Liver (tissue), 9 donors: Measurements from ENCODE around the gene ST3GAL4. TPM values are rescaled to one million over a fixed set of nuclear protein-coding genes. Genes with fewer than 3 reads are reported as not detected.

Source experiments
- DNase-seq: peaks from one replicate; pipeline ENCODE4 v3.0.0-alpha.2; 2017; ENCODE audit warnings: low spot score
- H3K27ac ChIP-seq, 2 donors: one replicate each; pipeline ENCODE4 v1.7.0; 2013; ENCODE audit warnings: inconsistent platforms in 2 of 2, low read length in 2 of 2, control low read depth in 1 of 2, low read depth in 1 of 2, mild to moderate bottlenecking in 1 of 2
- H3K27me3 ChIP-seq, 4 donors: one replicate each; pipeline versions ENCODE4 v1.6.1 to v1.7.0; 2013; ENCODE audit warnings: low read length in 3 of 4, inconsistent platforms in 1 of 4, mild to moderate bottlenecking in 1 of 4, moderate library complexity in 1 of 4; ENCODE audit not compliant: control insufficient read depth in 4 of 4, insufficient read depth in 4 of 4
- H3K36me3 ChIP-seq, 4 donors: one replicate each; pipeline versions ENCODE4 v1.6.1 to v1.7.0; 2013; ENCODE audit warnings: low read length in 3 of 4, mild to moderate bottlenecking in 3 of 4, low read depth in 1 of 4, moderate library complexity in 1 of 4; ENCODE audit not compliant: control insufficient read depth in 4 of 4, insufficient read depth in 3 of 4
- H3K4me1 ChIP-seq, 4 donors: one replicate each; pipeline versions ENCODE4 v1.6.1 to v1.7.0; 2013; ENCODE audit warnings: low read length in 3 of 4, mild to moderate bottlenecking in 3 of 4, moderate library complexity in 1 of 4; ENCODE audit not compliant: control insufficient read depth in 4 of 4, insufficient read depth in 4 of 4
- H3K4me3 ChIP-seq, 3 donors: one replicate each; pipeline versions ENCODE4 v1.6.1 to v1.7.0; 2013; ENCODE audit warnings: low read length in 3 of 3, control low read depth in 1 of 3, low read depth in 1 of 3, mild to moderate bottlenecking in 1 of 3
- H3K9ac ChIP-seq, 2 donors: one replicate each; pipeline ENCODE4 v1.7.0; 2013; ENCODE audit warnings: low read length in 2 of 2, mild to moderate bottlenecking in 2 of 2, moderate library complexity in 2 of 2, control low read depth in 1 of 2, low read depth in 1 of 2
- H3K9me3 ChIP-seq, 4 donors: one replicate each; pipeline versions ENCODE4 v1.6.1 to v1.7.0; 2013; ENCODE audit warnings: low read length in 3 of 4; ENCODE audit not compliant: control insufficient read depth in 4 of 4
- CTCF ChIP-seq: fragments of 150-350 bp; IDR thresholded peaks from 2 replicates; pipeline ENCODE4 v1.5.1; 2017; ENCODE audit warnings: improper control_type of control experiment, low read depth, low read length; ENCODE audit not compliant: missing input control
- EGR1 ChIP-seq, 2 donors: IDR thresholded peaks; 2 replicates each; pipeline ENCODE4 v1.6.1; 2016 to 2018; ENCODE audit warnings: antibody characterized with exemption in 2 of 2, low read depth in 2 of 2
- FOXA1 ChIP-seq: IDR thresholded peaks from 2 replicates; pipeline ENCODE4 v1.6.1; 2016; ENCODE audit warnings: antibody characterized with exemption
- FOXA2 ChIP-seq: IDR thresholded peaks from 2 replicates; pipeline ENCODE4 v1.6.1; 2016; ENCODE audit warnings: antibody characterized with exemption
- GABPA ChIP-seq, 2 donors: IDR thresholded peaks in 1 of 2; conservative IDR thresholded peaks in 1 of 2; 2 replicates each; pipeline ENCODE4 v1.6.1; 2016; ENCODE audit warnings: antibody characterized with exemption in 2 of 2, mild to moderate bottlenecking in 1 of 2, moderate library complexity in 1 of 2
- HNF4A ChIP-seq, 2 donors: conservative IDR thresholded peaks; 2 replicates each; pipeline ENCODE4 v1.6.1; 2016; ENCODE audit warnings: antibody characterized with exemption in 2 of 2, mild to moderate bottlenecking in 2 of 2
- HNF4G ChIP-seq: IDR thresholded peaks from 2 replicates; pipeline ENCODE4 v1.6.1; 2016; ENCODE audit warnings: antibody characterized with exemption
- JUND ChIP-seq, 2 donors: IDR thresholded peaks; 2 replicates each; pipeline ENCODE4 v1.6.1; 2016; ENCODE audit warnings: antibody characterized with exemption in 2 of 2
- NR2F2 ChIP-seq: IDR thresholded peaks from 2 replicates; pipeline ENCODE4 v1.6.1; 2016; ENCODE audit warnings: antibody characterized with exemption
- RAD21 ChIP-seq, 2 donors: IDR thresholded peaks; 2 replicates each; pipeline ENCODE4 v1.6.1; 2016; ENCODE audit warnings: antibody characterized with exemption in 2 of 2, mild to moderate bottlenecking in 2 of 2
- RXRA ChIP-seq, 2 donors: IDR thresholded peaks; 2 replicates each; pipeline ENCODE4 v1.6.1; 2017 to 2018; ENCODE audit warnings: antibody characterized with exemption in 2 of 2, mild to moderate bottlenecking in 1 of 2
- SP1 ChIP-seq: IDR thresholded peaks from 2 replicates; pipeline ENCODE4 v1.6.1; 2018; ENCODE audit warnings: antibody characterized with exemption, mild to moderate bottlenecking
- TAF1 ChIP-seq: conservative IDR thresholded peaks from 2 replicates; pipeline ENCODE4 v1.6.1; 2016; ENCODE audit warnings: antibody characterized with exemption, mild to moderate bottlenecking
- YY1 ChIP-seq: IDR thresholded peaks from 2 replicates; pipeline ENCODE4 v1.6.1; 2016; ENCODE audit warnings: antibody characterized with exemption, mild to moderate bottlenecking
- WGBS: extraction: QIAGEN DNeasy Blood & Tissue Kit; methylation state at CpG from one replicate; pipeline ENCODE4 v1.1.7; 2013; 5-methylcytosine and 5-hydroxymethylcytosine counted together
- polyA plus RNA-seq, 2 donors: library from polyadenylated mRNA; stranded (reverse) in 1 of 2; unstranded in 1 of 2; fragments of 200-250 nt in 1 of 2; fragments of >200 nt in 1 of 2; fragmentation: Nextera tagmentation in 1 of 2; extraction: Ambion mirVana in 1 of 2; gene quantifications; one replicate each; pipeline versions ENCODE4 v1.2.1 to v1.2.3, GENCODE V29; 2013 to 2015
- total RNA-seq, 2 donors: library from RNA; depleted of rRNA; stranded (reverse); fragments of >200 nt; gene quantifications; one replicate each; pipeline ENCODE4 v1.2.3, GENCODE V29; 2014
- TF ChIP-seq, protein P1 (sequence below): IDR thresholded peaks from 2 replicates; pipeline ENCODE4 v1.6.1; 2016; ENCODE audit warnings: antibody characterized with exemption, mild to moderate bottlenecking
- TF ChIP-seq, protein P2 (sequence below): IDR thresholded peaks from 2 replicates; pipeline ENCODE4 v1.6.1; 2016; ENCODE audit warnings: antibody characterized with exemption
- TF ChIP-seq, protein P3 (sequence below): IDR thresholded peaks from 2 replicates; pipeline ENCODE4 v1.6.1; 2016; ENCODE audit warnings: antibody characterized with exemption
- TF ChIP-seq, protein P4 (sequence below): IDR thresholded peaks from 2 replicates; pipeline ENCODE4 v1.6.1; 2016; ENCODE audit warnings: antibody characterized with exemption
- donor health status: healthy.
- donor health status: healthy.
- donor health status: healthy.
- donor health status: healthy.
- donor health status: healthy.

ST3GAL4 gene
- total and polyA plus RNA-seq, 4 donors: 4.5 to 18.4 (median 10.6) TPM

DNA sequence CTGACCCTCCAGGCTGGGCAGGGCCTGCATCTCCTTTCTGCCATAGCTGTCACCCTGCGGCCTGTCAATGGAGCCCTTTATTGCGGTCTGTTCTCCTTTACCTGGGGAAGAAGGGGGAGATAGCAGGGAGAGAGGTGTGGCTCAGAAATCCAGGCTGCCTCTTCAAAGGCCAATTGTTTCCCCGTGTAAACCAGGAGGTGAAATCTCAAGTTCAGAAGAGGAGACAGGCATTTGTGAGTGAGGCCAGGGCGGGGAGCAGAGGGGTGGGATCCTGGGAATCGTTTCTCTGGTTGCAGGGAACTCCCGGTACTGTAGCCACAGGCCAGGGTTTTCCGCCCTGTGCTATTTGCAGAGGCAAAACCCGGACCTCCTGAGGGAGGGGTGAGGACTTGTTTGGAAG lies 42.5 kb upstream of the ST3GAL4 start (continued):
- TF ChIP-seq, protein P1, sequence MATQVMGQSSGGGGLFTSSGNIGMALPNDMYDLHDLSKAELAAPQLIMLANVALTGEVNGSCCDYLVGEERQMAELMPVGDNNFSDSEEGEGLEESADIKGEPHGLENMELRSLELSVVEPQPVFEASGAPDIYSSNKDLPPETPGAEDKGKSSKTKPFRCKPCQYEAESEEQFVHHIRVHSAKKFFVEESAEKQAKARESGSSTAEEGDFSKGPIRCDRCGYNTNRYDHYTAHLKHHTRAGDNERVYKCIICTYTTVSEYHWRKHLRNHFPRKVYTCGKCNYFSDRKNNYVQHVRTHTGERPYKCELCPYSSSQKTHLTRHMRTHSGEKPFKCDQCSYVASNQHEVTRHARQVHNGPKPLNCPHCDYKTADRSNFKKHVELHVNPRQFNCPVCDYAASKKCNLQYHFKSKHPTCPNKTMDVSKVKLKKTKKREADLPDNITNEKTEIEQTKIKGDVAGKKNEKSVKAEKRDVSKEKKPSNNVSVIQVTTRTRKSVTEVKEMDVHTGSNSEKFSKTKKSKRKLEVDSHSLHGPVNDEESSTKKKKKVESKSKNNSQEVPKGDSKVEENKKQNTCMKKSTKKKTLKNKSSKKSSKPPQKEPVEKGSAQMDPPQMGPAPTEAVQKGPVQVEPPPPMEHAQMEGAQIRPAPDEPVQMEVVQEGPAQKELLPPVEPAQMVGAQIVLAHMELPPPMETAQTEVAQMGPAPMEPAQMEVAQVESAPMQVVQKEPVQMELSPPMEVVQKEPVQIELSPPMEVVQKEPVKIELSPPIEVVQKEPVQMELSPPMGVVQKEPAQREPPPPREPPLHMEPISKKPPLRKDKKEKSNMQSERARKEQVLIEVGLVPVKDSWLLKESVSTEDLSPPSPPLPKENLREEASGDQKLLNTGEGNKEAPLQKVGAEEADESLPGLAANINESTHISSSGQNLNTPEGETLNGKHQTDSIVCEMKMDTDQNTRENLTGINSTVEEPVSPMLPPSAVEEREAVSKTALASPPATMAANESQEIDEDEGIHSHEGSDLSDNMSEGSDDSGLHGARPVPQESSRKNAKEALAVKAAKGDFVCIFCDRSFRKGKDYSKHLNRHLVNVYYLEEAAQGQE: no peak
- TF ChIP-seq, protein P2, sequence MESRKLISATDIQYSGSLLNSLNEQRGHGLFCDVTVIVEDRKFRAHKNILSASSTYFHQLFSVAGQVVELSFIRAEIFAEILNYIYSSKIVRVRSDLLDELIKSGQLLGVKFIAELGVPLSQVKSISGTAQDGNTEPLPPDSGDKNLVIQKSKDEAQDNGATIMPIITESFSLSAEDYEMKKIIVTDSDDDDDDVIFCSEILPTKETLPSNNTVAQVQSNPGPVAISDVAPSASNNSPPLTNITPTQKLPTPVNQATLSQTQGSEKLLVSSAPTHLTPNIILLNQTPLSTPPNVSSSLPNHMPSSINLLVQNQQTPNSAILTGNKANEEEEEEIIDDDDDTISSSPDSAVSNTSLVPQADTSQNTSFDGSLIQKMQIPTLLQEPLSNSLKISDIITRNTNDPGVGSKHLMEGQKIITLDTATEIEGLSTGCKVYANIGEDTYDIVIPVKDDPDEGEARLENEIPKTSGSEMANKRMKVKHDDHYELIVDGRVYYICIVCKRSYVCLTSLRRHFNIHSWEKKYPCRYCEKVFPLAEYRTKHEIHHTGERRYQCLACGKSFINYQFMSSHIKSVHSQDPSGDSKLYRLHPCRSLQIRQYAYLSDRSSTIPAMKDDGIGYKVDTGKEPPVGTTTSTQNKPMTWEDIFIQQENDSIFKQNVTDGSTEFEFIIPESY: no peak
- TF ChIP-seq TAF1 (no peak), JUND (IDR thresholded peaks at IDR 0.05) (no peak), RXRA (IDR thresholded peaks at IDR 0.05) (no peak), SP1 (no peak), FOXA1 (no peak)

DNA sequence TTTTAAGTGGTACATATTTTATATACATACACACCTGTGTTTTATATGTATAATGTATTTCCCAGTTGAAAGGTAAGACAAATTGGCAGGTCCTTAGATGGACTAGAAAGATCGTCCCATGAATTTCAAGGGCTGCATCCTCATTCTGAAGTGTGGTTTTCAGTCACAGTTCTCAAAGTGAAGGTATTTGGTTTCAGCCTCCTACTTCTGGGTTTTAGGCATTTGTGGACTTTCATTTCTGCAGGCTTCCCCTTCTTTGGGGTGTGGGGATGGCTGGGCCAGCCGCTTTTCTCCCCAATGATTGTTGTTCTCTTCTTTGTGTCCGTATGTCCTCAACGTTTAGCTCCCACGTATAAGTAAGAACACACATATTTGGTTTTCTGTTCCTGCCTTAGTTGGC lies 41.7 kb upstream of the ST3GAL4 start:
- WGBS: 93% methylated on average over 5 of the region's 5 CpGs
- DNase-seq: no peak
- Histone ChIP-seq H3K4me3 (no peak overlapping the region), H3K9me3 (no peaks in the 10 kb centered on the region), H3K36me3 (peaks cover 0 to 3% (median under 1%) of the 10 kb centered on the region in 4 donors), H3K27ac (no peak overlapping the region), H3K27me3 (no peaks in the 10 kb centered on the region), H3K9ac (no peak overlapping the region), H3K4me1 (peaks cover 0 to 7% (median 2%) of the 10 kb centered on the region in 4 donors)
- no peak for TF ChIP-seq GABPA (IDR thresholded peaks at IDR 0.05 in 1 of 2, conservative IDR thresholded peaks at IDR 0.05 in 1 of 2)
- TF ChIP-seq RXRA (IDR thresholded peaks at IDR 0.05): no peak
- no peak for TF ChIP-seq SP1
- no peak for TF ChIP-seq HNF4A (conservative IDR thresholded peaks at IDR 0.05)
- TF ChIP-seq, protein P3, sequence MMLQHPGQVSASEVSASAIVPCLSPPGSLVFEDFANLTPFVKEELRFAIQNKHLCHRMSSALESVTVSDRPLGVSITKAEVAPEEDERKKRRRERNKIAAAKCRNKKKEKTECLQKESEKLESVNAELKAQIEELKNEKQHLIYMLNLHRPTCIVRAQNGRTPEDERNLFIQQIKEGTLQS: no peak
- no peak for TF ChIP-seq RAD21 (IDR thresholded peaks at IDR 0.05)
- no peak for TF ChIP-seq EGR1 (IDR thresholded peaks at IDR 0.05; ENCODE audit: low read depth in 2 of 2)
- no peak for TF ChIP-seq FOXA1
- TF ChIP-seq, protein P1: no peak
- TF ChIP-seq HNF4G: no peak
- TF ChIP-seq, protein P2: no peak
- no peak for TF ChIP-seq TAF1
- no peak for TF ChIP-seq CTCF
- no peak for TF ChIP-seq YY1
- no peak for TF ChIP-seq FOXA2
- TF ChIP-seq, protein P4, sequence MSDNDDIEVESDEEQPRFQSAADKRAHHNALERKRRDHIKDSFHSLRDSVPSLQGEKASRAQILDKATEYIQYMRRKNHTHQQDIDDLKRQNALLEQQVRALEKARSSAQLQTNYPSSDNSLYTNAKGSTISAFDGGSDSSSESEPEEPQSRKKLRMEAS: no peak
- no peak for TF ChIP-seq NR2F2
